Metanephros (tissue), 2 donors: Measurements from ENCODE around the gene NOC2L. TPM values are rescaled to one million over a fixed set of nuclear protein-coding genes. Genes with fewer than 3 reads are reported as not detected.

Source experiments
- small RNA-seq: library from RNA; depleted of rRNA; stranded (forward); fragments of <200 nt; gene quantifications from one replicate; pipeline ENCODE3, GENCODE V24; 2014; ENCODE audit warnings: low replicate concordance
- total RNA-seq: library from RNA; depleted of rRNA; stranded (reverse); fragments of >200 nt; gene quantifications from one replicate; pipeline ENCODE4 v1.2.3, GENCODE V29; 2014

NOC2L gene
- total RNA-seq: 44.2 TPM

DNA sequence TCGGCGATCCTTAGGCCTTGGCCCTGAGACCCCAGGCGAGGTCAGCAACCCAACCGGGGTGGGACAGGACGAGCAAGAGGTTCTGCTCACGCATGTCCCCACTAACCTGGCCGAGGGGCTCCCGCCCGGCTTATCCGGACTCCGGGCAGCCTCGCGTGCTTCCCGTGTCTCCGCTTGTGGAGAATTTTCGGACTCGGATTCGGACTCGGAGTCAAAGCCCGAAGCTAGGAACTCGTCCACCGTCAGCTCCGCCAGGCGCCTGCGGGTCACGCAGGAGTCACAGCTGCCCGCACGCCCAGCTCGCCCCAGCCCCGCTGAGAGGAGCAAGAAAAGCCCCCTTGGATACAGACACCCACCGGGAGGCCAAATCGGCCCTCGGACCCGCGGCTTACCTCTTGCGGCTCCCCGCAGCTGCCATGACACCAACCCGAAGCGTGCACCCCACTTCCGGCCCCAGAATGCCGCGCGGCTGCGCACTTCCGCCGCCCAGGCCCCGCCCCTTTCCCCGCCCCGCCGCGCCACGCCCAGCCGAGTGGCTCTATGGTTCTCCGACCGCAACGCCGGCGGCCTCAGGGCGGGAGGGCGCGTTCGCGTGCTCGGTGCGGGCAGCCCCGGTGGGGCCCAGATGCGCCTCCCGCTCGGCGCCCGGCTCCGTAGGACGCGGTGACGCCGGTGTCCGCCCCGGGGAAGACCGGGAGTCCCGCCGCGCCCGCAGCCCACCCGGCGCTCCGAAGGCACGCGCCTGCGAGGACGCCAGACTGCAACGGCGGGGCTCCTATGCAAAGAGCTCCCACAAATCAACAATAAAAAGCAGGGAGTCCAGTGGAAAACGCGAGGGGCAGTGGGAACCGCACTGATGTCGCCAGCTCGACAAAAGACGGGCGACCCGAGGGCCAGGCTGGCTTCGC, at the start of gene NOC2L:
Gene NOC2L, minus strand, starts transcription at position 434 of the 908 bp plus-strand sequence. Its CDS starts 16 bp downstream, at position 418.

DNA sequence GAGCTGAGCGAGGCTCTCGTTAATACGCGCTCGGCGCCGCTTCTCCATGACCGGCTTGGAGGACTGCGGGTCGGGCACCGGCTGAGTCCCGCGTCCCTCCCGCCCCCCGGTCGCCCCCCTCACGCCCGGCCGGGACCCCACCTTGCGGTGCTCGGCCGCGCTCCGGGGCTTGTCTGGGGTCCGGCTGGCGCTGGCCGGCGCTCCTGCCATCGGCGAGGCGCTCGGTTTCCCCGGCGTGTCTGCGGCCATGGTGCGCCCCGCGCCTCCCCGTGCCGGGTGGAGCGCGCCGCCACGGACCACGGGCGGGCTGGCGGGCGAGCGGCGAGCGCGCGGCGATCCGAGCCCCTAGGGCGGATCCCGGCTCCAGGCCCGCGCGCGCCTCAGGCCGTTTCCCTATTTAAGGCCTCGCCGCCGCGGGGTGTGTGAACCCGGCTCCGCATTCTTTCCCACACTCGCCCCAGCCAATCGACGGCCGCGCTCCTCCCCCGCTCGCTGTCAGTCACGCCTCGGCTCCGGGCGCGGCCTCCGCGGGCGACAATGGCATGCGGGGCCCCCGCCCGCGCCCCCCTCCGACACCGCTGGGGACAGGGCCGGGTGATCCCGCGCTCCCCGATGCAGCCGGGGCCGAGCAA, 40.8 kb upstream of the NOC2L start, which contains the start of gene HES4:
Gene HES4, minus strand, starts transcription at position 373 of the 632 bp plus-strand sequence. Its CDS starts 124 bp downstream, at position 249.

DNA sequence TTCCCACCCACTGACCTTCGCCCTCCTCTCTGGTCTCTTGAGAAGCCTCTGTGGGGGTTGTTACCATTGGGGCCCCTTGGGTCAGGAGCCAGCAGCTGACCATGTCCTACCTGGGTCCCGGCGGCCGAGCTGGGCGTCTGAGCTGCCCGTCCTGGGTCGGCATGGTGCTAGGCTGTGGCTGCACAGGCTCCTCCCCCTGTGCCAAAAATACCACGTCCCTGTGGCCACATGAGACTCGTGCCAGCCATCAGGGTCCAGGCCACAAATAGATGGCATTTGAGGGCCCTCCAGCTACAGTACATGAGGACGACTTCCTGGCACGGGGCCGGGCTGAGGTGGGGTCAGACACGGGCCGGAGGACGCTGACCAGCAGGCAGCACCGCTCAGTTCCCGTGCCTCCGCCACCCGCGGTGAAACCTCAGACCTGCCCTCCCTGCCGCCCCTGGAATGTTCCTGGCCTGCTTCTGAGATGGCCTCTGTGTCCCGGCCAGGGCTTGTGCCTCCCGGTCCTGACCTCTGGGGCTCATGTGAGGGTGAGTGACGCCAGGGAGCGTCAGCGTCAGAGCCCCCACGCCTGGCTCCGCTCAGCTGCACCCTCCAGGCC, 23.0 kb upstream of the NOC2L start, which contains the start of gene PERM1:
Gene PERM1, minus strand, starts transcription at position 139 of the 604 bp plus-strand sequence. CDS start 1,064 bp downstream, outside the sequence.

DNA sequence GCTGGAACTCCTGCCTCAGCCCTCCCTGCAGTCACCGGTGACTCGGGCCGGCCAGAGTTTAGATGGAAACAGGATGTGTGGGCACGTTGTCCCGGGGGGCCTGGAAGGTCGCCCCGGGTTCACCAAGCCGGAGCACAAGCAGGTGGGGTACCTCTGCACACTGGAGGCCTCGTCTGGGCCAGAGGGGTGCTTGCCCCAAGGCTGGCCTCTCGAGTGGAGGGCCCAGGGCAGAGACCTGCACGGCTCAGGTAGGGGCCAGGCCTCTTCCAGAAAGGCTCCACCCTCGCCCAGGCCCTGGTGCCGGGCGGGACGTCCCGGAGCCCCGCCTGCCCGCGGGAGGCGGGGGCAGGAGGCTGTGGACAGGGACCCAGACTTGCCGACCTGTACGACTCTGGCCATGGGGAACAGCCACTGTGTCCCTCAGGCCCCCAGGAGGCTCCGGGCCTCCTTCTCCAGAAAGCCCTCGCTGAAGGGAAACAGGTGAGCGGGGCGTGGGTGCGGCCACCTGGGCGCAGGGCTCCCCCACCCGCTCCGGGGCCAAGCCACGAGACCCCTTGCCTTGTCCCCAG, 7.2 kb upstream of the NOC2L start, which contains the start of gene PLEKHN1:
Gene PLEKHN1, plus strand, starts transcription at position 348 of the 569 bp plus-strand sequence. Its CDS starts 50 bp downstream, at position 398.

DNA sequence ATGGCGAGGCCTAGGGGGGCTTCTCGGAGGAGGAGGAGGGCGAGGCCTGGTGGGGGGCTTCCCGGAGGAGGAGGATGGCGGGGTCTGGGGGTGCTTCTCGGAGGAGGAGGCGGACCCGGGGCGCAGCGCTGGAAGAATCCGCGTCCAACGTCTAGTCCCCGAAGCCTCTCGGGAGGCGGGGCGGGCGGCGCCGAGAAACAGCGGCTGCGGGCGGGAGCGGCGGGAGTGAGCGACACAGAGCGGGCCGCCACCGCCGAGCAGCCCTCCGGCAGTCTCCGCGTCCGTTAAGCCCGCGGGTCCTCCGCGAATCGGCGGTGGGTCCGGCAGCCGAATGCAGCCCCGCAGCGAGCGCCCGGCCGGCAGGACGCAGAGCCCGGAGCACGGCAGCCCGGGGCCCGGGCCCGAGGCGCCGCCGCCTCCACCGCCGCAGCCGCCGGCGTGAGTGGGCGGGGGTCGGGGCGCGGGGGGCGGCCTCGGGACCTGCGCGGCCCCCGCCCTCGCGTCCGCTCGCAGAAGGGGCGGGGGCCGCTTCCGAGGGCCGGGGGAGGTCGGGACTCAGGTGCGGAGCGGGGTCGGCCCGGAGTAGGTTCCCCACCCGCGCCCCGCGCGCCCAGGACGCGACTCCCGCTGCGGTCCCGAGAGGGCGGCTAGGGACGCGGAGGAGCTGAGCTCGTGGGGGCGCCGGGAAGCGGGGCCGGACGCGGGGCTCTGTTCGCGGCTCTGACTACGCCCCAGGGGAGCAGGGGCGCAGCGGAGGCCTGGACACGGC, 1.5 kb upstream of the NOC2L start, which contains the start of gene KLHL17:
Gene KLHL17, plus strand, starts transcription at position 222 of the 769 bp plus-strand sequence. Its CDS starts 110 bp downstream, at position 332.

DNA sequence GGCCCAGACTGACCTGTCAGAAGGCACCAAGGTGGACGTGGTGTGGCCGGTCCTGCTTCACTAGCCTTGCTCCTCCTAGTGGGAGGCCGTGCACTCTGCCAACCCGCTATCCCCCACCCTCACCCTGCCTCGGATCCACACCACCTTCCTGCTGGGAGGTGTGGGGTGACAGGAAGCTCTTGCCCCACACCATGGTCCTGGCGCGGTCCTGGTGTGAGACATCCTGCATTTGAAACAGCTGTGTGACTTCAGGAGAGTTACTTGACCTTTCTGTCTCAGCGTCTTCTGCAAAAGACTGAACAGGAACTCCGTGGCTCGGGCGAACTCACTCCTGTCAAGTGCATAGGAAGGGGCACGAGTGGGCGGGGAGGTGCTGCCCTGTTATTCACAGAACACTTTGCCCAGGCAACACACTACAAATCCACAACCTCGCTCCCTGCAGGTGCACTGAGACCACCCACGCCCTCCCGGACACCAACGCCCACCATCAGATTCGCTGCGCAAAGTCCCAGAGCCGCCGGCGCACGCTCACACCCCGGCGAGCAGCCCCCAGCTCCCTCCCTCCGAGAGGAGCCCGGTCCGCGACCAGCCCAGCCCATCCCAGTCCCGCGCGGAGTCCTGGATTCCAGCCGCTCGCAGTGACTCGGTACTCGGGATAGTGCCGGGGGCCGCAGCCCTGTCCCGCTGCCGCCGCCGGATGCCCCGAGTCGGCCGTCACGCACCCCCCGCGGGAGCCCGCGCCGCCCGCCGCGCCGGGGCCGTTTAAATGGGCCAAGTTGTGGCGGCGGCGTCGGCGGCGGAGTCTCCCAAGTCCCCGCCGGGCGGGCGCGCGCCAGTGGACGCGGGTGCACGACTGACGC, 35.7 kb downstream of the NOC2L start, which contains the start of gene SAMD11:
Gene SAMD11, plus strand, starts transcription at position 793 of the 860 bp plus-strand sequence. CDS start 509 bp downstream, outside the sequence.

Small RNA genes lying within 50 kb of the gene (small RNA-seq; reads per million reads assigned to genes)
- gene AL645608.3 (not detected), gene AL645608.4 (not detected)

Other genes starting within 250 kb of the NOC2L start
- gene SAMD11, start 35.3 kb downstream of the NOC2L start, total RNA-seq: 136 TPM
- 9.6 TPM for gene KLHL17, start 1.3 kb upstream of the NOC2L start, total RNA-seq
- gene PLEKHN1, start 7.2 kb upstream of the NOC2L start, total RNA-seq: 0.23 TPM
- gene PERM1, start 22.8 kb upstream of the NOC2L start, total RNA-seq: 5.4 TPM
- gene HES4, start 40.8 kb upstream of the NOC2L start, total RNA-seq: 46.8 TPM
- gene ISG15, start 54.2 kb upstream of the NOC2L start, total RNA-seq: 26.9 TPM
- 246 TPM for gene AGRN, start 60.9 kb upstream of the NOC2L start, total RNA-seq
- gene RNF223, start 115.0 kb upstream of the NOC2L start, total RNA-seq: 3.7 TPM
- 12.2 TPM for gene C1orf159, start 156.8 kb upstream of the NOC2L start, total RNA-seq
- 0.76 TPM for gene TTLL10, start 214.6 kb upstream of the NOC2L start, total RNA-seq
- gene TNFRSF18, start 247.3 kb upstream of the NOC2L start, total RNA-seq: 1.2 TPM